NCI-H1105 treated with DMSO at 0.1 percent for 48 hours (cell line): Measurements from ENCODE around the gene AGO3.
"Not testable (repeated sequence)": the region's sequence is repeated elsewhere in the genome, so short reads cannot be mapped to it uniquely, and the experiment has no call there.

Source experiments
- DNase-seq: peaks from one replicate; lab custom pipeline; 2025; lab: John Stamatoyannopoulos, UW

Gene AGO3

GRCh38 chr1:35925741-35926140 is 5.2 kb upstream of the AGO3 start:
- DNase-seq = no peak

GRCh38 chr1:35927472-35927871 is 3.4 kb upstream of the AGO3 start:
- DNase-seq = no peak

- DNase-seq = peak; percentile 68
Observed at GRCh38 chr1:35929730-35930592, 944 bp upstream of the AGO3 start.

- peak; percentile 46 for DNase-seq
Observed at GRCh38 chr1:35931446-35932157, 697 bp downstream of the AGO3 start.

GRCh38 chr1:35932158-35932636 is 1.3 kb downstream of the AGO3 start:
- no peak for DNase-seq

- no peak for DNase-seq
Observed at GRCh38 chr1:35932941-35933340, 2.0 kb downstream of the AGO3 start.

GRCh38 chr1:35935442-35936388 is 4.8 kb downstream of the AGO3 start:
- no peak for DNase-seq

- no peak for DNase-seq
Observed at GRCh38 chr1:35936838-35937237, 5.9 kb downstream of the AGO3 start.

- no peak for DNase-seq
Observed at GRCh38 chr1:35939484-35939883, 8.6 kb downstream of the AGO3 start.

- DNase-seq = no peak
Observed at GRCh38 chr1:35945327-35945726, 14.4 kb downstream of the AGO3 start.

- DNase-seq = no peak
Observed at GRCh38 chr1:35947547-35947946, 16.6 kb downstream of the AGO3 start.

GRCh38 chr1:35958558-35958957 is 27.7 kb downstream of the AGO3 start:
- no peak for DNase-seq

GRCh38 chr1:35959304-35959703 is 28.4 kb downstream of the AGO3 start:
- no peak for DNase-seq

- no peak for DNase-seq
Observed at GRCh38 chr1:35962952-35963351, 32.0 kb downstream of the AGO3 start.

- DNase-seq = not testable (repeated sequence)
Observed at GRCh38 chr1:35964277-35964676, 33.4 kb downstream of the AGO3 start.

GRCh38 chr1:35968396-35968795 is 37.5 kb downstream of the AGO3 start:
- no peak for DNase-seq

- DNase-seq = no peak
Observed at GRCh38 chr1:35971601-35972000, 40.7 kb downstream of the AGO3 start.

- DNase-seq = not testable (repeated sequence)
Observed at GRCh38 chr1:35972631-35973030, 41.7 kb downstream of the AGO3 start.

GRCh38 chr1:35980090-35980489 is 49.2 kb downstream of the AGO3 start:
- no peak for DNase-seq

GRCh38 chr1:35988237-35988636 is 57.3 kb downstream of the AGO3 start:
- no peak for DNase-seq

GRCh38 chr1:36006941-36007500 is 76.1 kb downstream of the AGO3 start:
- no peak for DNase-seq

- no peak for DNase-seq
Observed at GRCh38 chr1:36007741-36008140, 76.8 kb downstream of the AGO3 start.
